Chondrocyte (in vitro differentiated cells): ENCODE measurements around the gene CNTRL. TPM values are rescaled to one million over a fixed set of nuclear protein-coding genes. Genes with fewer than 3 reads are reported as not detected.

Source experiments
- DNase-seq: peaks from one replicate; pipeline ENCODE4 v3.0.0; 2021; ENCODE audit warnings: mixed read lengths, low spot score
- H3K27ac Mint-ChIP-seq: one replicate; pipeline ENCODE4 v1.8.0; 2021; ENCODE audit warnings: mild to moderate bottlenecking, moderate library complexity, mixed read lengths; ENCODE audit not compliant: unreplicated experiment
- H3K27me3 Mint-ChIP-seq: 2 replicates; pipeline ENCODE4 v1.8.0; 2021; ENCODE audit warnings: low read depth, mixed read lengths
- H3K36me3 Mint-ChIP-seq: 2 replicates; pipeline ENCODE4 v1.8.0; 2021; ENCODE audit warnings: low read depth, mixed read lengths
- H3K4me1 Mint-ChIP-seq: 2 replicates; pipeline ENCODE4 v1.8.0; 2021; ENCODE audit warnings: low read depth, mild to moderate bottlenecking, mixed read lengths
- H3K4me3 Mint-ChIP-seq: one replicate; pipeline ENCODE4 v1.8.0; 2021; ENCODE audit warnings: mild to moderate bottlenecking, moderate library complexity, mixed read lengths; ENCODE audit not compliant: unreplicated experiment
- H3K9me3 Mint-ChIP-seq: 2 replicates; pipeline ENCODE4 v1.8.0; 2021; ENCODE audit warnings: low read depth, mixed read lengths
- CTCF ChIP-seq: fragments of 200-600 bp; sonication (generic); IDR thresholded peaks from 2 replicates; pipeline ENCODE4 v1.5.0; 2021; ENCODE audit warnings: antibody characterized with exemption, mild to moderate bottlenecking, moderate library complexity
- total RNA-seq: library from RNA; stranded (reverse); gene quantifications from 3 replicates; pipeline ENCODE4 v1.2.1, GENCODE V29; 2021

Gene CNTRL
- total RNA-seq, 1 donor from 2014 or later, result 4.9 TPM

DNA sequence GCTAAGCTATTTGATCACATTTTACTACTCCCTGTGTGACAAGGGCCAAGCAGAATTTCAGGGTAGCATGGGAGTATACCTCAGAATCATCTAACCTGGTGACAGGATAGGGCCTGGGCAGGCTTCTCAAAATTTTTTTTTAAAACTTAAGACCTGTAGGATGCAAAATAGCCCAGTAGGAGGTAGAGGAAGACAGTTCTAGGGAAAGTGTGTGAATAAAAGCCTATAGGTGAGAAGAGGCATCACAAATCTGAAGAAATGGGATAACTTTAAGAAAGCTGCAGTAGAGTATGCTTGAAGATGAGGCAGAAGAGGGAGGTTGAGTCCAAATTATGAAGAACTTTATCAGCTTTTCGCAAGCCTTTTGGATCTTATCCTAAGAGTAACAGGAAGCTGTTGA lies 32.3 kb downstream of the CNTRL start:
- Mint-ChIP-seq H3K27me3 (no peaks in the 10 kb centered on the region), H3K27ac (no peak overlapping the region), H3K9me3 (peaks cover 5% of the 10 kb centered on the region), H3K4me3 (no peak overlapping the region), H3K4me1 (no peaks in the 10 kb centered on the region), H3K36me3 (peaks cover 5% of the 10 kb centered on the region)
- DNase-seq, result no peak
- peak; percentile 21 for TF ChIP-seq CTCF

DNA sequence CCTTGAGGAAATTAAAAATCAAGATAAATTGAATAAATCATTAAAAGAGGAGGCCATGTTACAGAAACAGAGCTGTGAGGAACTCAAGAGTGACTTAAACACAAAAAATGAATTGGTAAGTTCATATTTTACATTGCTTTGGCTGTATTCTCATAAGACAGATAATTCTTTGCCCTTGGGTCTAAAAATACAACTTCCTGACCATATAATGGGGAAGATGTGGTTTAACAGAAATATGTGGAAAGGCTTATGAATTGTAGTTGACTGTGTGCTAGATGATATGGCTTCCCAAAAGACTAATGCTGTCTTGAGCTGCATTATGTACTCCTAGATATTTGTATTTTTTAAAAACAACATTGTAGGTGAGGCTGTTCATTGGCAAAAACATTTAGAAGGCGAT lies 33.1 kb downstream of the CNTRL start:
- TF ChIP-seq CTCF, result no peak
- no peak overlapping the region for H3K4me3 Mint-ChIP-seq
- no peaks in the 10 kb centered on the region for H3K4me1 Mint-ChIP-seq
- no peak for DNase-seq
- H3K27me3 Mint-ChIP-seq, result no peaks in the 10 kb centered on the region
- H3K36me3 Mint-ChIP-seq, result no peaks in the 10 kb centered on the region
- H3K9me3 Mint-ChIP-seq, result no peaks in the 10 kb centered on the region
- H3K27ac Mint-ChIP-seq, result no peak overlapping the region

DNA sequence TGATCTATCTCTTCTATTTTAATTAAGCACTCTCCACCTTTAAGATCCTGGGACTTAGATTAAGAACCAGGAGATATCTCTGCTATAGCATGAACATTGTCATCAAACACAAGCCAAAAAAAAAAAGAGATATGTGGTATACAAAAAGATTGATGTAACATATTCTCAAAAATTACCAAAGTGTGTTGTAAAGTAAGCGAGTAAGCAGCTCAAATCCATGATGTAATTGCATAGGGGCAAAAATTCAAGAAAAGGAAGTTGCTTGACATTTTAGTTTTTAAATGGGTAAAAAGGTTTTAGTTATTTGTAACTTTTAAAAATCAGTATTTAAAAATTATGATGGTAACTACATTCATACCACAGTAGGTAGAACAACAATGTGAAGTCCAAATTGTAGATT lies 40.7 kb downstream of the CNTRL start:
- no peak for DNase-seq
- Mint-ChIP-seq H3K9me3 (no peaks in the 10 kb centered on the region), H3K27me3 (no peaks in the 10 kb centered on the region), H3K27ac (no peak overlapping the region), H3K4me3 (no peak overlapping the region), H3K4me1 (peaks cover 2% of the 10 kb centered on the region), H3K36me3 (no peaks in the 10 kb centered on the region)
- no peak for TF ChIP-seq CTCF

GRCh38 chr9:121118266-121118665 lies 43.5 kb downstream of the CNTRL start:
- Mint-ChIP-seq H3K9me3 (no peaks in the 10 kb centered on the region), H3K27me3 (no peaks in the 10 kb centered on the region), H3K4me3 (no peak overlapping the region), H3K4me1 (peaks cover 23% of the 10 kb centered on the region), H3K27ac (no peak overlapping the region), H3K36me3 (no peaks in the 10 kb centered on the region)
- DNase-seq, result no peak
- no peak for TF ChIP-seq CTCF

- Mint-ChIP-seq H3K4me3 (no peak overlapping the region), H3K9me3 (no peaks in the 10 kb centered on the region), H3K27ac (no peak overlapping the region), H3K27me3 (no peaks in the 10 kb centered on the region), H3K4me1 (peaks cover 23% of the 10 kb centered on the region), H3K36me3 (no peaks in the 10 kb centered on the region)
- no peak for DNase-seq
- no peak for TF ChIP-seq CTCF
These were observed 45.6 kb downstream of the CNTRL start for GRCh38 chr9:121120386-121120785.
